HG03280 (cell line): ENCODE results near the gene HK3.

ENCODE experiments used
- ATAC-seq: cut with Tn5 transposase; IDR thresholded peaks from one replicate; pipeline ENCODE4 v1.9.1; 2021; ENCODE audit warnings: mild to moderate bottlenecking, moderate library complexity; ENCODE audit not compliant: unreplicated experiment

Gene HK3

GRCh38 chr5:176899296-176899891 is at the start of gene HK3:
Gene HK3 (minus strand): TSS chr5:176899346. CDS start chr5:176896159, 3,187 bp downstream.
- no peak for ATAC-seq

- ATAC-seq = no peak
Measured at GRCh38 chr5:176948458-176948857, 49.3 kb upstream of the HK3 start.

- ATAC-seq = no peak
Measured at GRCh38 chr5:176947847-176948246, 48.7 kb upstream of the HK3 start.

GRCh38 chr5:176944268-176944667 is 45.1 kb upstream of the HK3 start:
- ATAC-seq = no peak

- no peak for ATAC-seq
Measured at GRCh38 chr5:176943816-176944215, 44.7 kb upstream of the HK3 start.

- no peak for ATAC-seq
Measured at GRCh38 chr5:176941951-176942350, 42.8 kb upstream of the HK3 start.

- no peak for ATAC-seq
Measured at GRCh38 chr5:176938472-176938871, 39.3 kb upstream of the HK3 start.

GRCh38 chr5:176935017-176935416 is 35.9 kb upstream of the HK3 start:
- ATAC-seq = no peak

GRCh38 chr5:176934309-176934930 is 35.3 kb upstream of the HK3 start:
- no peak for ATAC-seq

- ATAC-seq = no peak
Measured at GRCh38 chr5:176929654-176930053, 30.5 kb upstream of the HK3 start.

- no peak for ATAC-seq
Measured at GRCh38 chr5:176927562-176927961, 28.4 kb upstream of the HK3 start.

- ATAC-seq = no peak
Measured at GRCh38 chr5:176922817-176923216, 23.7 kb upstream of the HK3 start.

GRCh38 chr5:176921714-176922113 is 22.6 kb upstream of the HK3 start:
- no peak for ATAC-seq

GRCh38 chr5:176918613-176919012 is 19.5 kb upstream of the HK3 start:
- ATAC-seq = no peak

- no peak for ATAC-seq
Measured at GRCh38 chr5:176916337-176916736, 17.2 kb upstream of the HK3 start.

- no peak for ATAC-seq
Measured at GRCh38 chr5:176915906-176916305, 16.8 kb upstream of the HK3 start.

GRCh38 chr5:176912115-176912514 is 13.0 kb upstream of the HK3 start:
- ATAC-seq = no peak

- ATAC-seq = no peak
Measured at GRCh38 chr5:176908675-176909368, 9.7 kb upstream of the HK3 start.

GRCh38 chr5:176906796-176907195 is 7.7 kb upstream of the HK3 start:
- no peak for ATAC-seq

- no peak for ATAC-seq
Measured at GRCh38 chr5:176906126-176906525, 7.0 kb upstream of the HK3 start.

- no peak for ATAC-seq
Measured at GRCh38 chr5:176904276-176904675, 5.1 kb upstream of the HK3 start.

GRCh38 chr5:176902911-176903664 is 3.9 kb upstream of the HK3 start:
- ATAC-seq = no peak
